ENCODE results near the gene CBFA2T3.

GRCh38 chr16:88974916-88975215, 2.1 kb downstream of the CBFA2T3 start:
- TF ChIP-seq, protein P1, sequence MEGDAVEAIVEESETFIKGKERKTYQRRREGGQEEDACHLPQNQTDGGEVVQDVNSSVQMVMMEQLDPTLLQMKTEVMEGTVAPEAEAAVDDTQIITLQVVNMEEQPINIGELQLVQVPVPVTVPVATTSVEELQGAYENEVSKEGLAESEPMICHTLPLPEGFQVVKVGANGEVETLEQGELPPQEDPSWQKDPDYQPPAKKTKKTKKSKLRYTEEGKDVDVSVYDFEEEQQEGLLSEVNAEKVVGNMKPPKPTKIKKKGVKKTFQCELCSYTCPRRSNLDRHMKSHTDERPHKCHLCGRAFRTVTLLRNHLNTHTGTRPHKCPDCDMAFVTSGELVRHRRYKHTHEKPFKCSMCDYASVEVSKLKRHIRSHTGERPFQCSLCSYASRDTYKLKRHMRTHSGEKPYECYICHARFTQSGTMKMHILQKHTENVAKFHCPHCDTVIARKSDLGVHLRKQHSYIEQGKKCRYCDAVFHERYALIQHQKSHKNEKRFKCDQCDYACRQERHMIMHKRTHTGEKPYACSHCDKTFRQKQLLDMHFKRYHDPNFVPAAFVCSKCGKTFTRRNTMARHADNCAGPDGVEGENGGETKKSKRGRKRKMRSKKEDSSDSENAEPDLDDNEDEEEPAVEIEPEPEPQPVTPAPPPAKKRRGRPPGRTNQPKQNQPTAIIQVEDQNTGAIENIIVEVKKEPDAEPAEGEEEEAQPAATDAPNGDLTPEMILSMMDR (conservative IDR thresholded peaks at IDR 0.05; ENCODE audit: low read length), result no peak
- TF ChIP-seq EZH2phosphoT487 (IDR thresholded peaks at IDR 0.05; ENCODE audit: borderline replicate concordance), result no peak

Data from Loucy (cell line).